Measurements from ENCODE around the gene DNM3.

DNM3 gene

DNA sequence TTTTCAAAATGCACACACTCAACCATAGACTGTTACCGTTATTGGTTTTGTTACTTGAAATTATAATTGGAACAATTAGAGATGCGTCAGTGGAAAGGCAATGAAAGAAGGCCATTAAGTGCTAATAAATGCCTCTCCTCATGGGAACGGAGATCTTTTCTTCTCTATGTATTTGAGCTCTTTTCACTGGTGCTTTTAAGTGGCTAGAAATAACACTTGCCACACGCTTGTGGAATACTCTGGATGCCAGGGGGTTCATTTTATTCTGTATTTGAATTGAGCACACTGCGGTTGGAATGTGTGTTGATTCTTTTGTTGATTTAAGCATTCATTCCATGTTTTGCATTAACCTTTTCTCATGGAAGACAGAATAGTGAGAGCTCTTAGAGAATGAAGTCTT, 68.4 kb downstream of the DNM3 start:
- Histone ChIP-seq H3K9me3 (no peaks in the 10 kb centered on the region), H3K4me3 (ENCODE audit: low read depth, low read length) (no peak overlapping the region), H3K36me3 (no peaks in the 10 kb centered on the region), H3K27me3 (no peaks in the 10 kb centered on the region), H3K4me1 (no peaks in the 10 kb centered on the region)
- DNase-seq, result no peak
- TF ChIP-seq, protein P1, sequence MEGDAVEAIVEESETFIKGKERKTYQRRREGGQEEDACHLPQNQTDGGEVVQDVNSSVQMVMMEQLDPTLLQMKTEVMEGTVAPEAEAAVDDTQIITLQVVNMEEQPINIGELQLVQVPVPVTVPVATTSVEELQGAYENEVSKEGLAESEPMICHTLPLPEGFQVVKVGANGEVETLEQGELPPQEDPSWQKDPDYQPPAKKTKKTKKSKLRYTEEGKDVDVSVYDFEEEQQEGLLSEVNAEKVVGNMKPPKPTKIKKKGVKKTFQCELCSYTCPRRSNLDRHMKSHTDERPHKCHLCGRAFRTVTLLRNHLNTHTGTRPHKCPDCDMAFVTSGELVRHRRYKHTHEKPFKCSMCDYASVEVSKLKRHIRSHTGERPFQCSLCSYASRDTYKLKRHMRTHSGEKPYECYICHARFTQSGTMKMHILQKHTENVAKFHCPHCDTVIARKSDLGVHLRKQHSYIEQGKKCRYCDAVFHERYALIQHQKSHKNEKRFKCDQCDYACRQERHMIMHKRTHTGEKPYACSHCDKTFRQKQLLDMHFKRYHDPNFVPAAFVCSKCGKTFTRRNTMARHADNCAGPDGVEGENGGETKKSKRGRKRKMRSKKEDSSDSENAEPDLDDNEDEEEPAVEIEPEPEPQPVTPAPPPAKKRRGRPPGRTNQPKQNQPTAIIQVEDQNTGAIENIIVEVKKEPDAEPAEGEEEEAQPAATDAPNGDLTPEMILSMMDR (IDR thresholded peaks at IDR 0.05; ENCODE audit: low read depth, low read length), result no peak

DNA sequence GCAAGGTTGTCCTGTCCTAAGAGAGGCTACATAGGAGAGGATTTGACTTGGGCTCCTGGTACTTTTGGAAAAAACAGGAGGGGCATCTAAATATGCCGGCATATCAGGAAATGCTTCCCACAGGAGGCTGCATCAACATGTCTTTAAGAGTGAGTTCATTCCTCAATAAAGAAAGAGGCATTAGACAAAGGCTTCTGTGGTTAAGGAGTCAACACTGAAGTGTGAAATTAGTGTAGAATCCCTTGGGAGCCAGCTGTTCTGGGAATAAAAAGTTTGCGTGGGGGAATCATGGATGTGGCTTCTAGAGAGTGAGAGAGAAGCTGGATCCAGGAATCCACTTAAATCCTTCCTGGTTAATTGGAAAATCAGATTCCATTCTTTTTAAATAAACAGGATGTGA, 69.5 kb downstream of the DNM3 start:
- Histone ChIP-seq H3K27me3 (no peaks in the 10 kb centered on the region), H3K9me3 (no peaks in the 10 kb centered on the region), H3K4me3 (ENCODE audit: low read depth, low read length) (no peak overlapping the region), H3K36me3 (no peaks in the 10 kb centered on the region), H3K4me1 (no peaks in the 10 kb centered on the region)
- TF ChIP-seq, protein P1 (IDR thresholded peaks at IDR 0.05; ENCODE audit: low read depth, low read length), result no peak
- DNase-seq, result no peak

DNA sequence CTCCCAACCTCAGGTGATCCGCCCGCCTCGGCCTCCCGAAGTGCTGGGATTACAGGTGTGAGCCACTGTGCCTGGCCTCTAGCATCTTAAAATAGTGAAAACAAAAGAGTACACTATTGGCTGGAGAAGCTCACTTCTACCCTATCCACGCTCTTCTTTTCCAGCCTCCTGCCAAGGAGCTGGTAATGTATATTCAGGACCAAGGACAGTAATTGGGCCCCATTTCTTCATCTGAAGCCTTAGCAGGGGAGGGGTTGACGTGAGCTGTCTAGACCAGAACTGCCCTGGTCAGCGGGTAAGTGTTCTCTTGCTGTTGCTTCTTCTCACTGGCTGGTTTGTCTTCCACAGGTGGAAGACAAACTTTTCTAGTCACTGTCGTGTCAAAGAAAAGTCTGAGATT, 70.2 kb downstream of the DNM3 start:
- H3K36me3 ChIP-seq, result no peaks in the 10 kb centered on the region
- no peaks in the 10 kb centered on the region for H3K9me3 ChIP-seq
- H3K4me3 ChIP-seq (ENCODE audit: low read depth, low read length), result no peak overlapping the region
- TF ChIP-seq, protein P1 (IDR thresholded peaks at IDR 0.05; ENCODE audit: low read depth, low read length), result no peak
- DNase-seq, result no peak
- no peaks in the 10 kb centered on the region for H3K4me1 ChIP-seq
- no peaks in the 10 kb centered on the region for H3K27me3 ChIP-seq

DNA sequence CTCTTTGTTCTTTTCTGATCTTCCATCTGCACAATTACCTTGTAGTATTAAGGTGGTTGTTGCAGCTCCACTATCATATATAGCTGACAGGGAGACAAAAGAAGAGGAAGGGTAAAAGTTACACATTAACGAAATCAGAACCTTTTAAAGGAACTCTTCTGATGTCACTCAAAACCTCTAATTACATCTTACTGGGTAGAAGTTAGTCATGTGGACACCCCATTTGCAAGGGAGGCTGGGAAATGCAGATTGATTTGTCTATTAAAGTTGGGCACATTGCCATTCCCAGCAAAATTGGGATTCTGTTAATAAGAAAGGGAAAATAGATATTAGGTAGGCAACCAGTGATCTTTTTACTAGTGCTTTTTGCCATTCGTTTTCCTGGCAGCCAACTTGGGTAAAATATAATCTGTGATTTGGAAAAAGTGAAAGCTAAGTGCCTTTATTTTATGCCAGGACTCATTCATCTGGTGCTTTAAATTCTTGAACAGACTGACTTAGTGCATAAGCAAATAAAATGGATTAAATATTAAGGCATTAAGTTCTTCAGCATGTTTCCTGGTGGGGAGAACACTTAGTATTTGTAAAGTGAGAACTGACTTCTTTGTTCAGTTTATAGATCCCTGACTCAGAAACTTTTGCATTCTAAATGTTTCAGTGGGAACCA, 71.3 kb downstream of the DNM3 start:
- no peaks in the 10 kb centered on the region for H3K36me3 ChIP-seq
- H3K4me1 ChIP-seq, result no peaks in the 10 kb centered on the region
- H3K9me3 ChIP-seq, result no peaks in the 10 kb centered on the region
- DNase-seq, result no peak
- no peak overlapping the region for H3K4me3 ChIP-seq (ENCODE audit: low read depth, low read length)
- TF ChIP-seq, protein P1 (IDR thresholded peaks at IDR 0.05; ENCODE audit: low read depth, low read length), result no peak
- H3K27me3 ChIP-seq, result no peaks in the 10 kb centered on the region

DNA sequence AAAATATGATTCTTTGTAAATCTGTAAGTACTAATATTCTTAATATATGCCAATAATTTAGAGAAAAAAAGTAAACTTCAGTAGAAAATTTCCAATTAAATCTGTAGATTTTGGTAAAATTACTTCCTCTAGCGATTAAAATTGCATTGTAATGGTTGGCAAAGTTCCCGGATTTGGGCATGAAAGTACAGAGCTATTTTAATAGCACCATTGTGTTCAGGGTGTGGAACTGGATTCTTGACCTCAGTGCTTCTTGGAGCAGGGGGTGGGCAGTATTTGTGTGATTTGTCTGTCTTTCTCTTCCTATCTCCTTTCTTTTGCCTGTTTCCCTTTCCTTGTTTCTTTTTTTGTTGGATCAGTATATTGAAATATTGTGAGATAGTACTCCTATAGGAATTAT, 72.1 kb downstream of the DNM3 start:
- DNase-seq, result no peak
- no peaks in the 10 kb centered on the region for H3K9me3 ChIP-seq
- TF ChIP-seq, protein P1 (IDR thresholded peaks at IDR 0.05; ENCODE audit: low read depth, low read length), result no peak
- no peaks in the 10 kb centered on the region for H3K36me3 ChIP-seq
- no peaks in the 10 kb centered on the region for H3K4me1 ChIP-seq
- H3K4me3 ChIP-seq (ENCODE audit: low read depth, low read length), result no peak overlapping the region
- H3K27me3 ChIP-seq, result no peaks in the 10 kb centered on the region

DNA sequence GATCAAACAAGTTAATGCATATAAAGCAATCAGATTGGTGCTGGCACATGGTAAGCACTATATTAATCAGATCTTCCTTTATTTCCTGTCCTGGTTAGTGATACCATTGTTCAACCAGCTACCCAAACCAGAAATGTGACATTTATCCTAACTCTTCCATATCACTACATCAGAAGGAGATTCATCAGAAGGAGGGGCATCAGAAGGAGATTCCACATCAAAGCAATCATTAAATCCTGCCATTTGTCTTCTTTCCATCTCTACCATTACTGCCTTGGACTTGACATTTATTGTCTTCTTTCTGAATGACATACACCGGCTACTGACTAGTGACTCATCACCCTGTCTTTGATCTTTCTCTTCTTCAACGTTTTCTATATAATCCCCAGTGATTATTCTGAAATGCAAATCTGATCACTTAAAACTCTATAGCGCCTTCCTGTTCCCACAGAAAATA, 75.0 kb downstream of the DNM3 start:
- no peaks in the 10 kb centered on the region for H3K9me3 ChIP-seq
- H3K4me1 ChIP-seq, result no peaks in the 10 kb centered on the region
- H3K4me3 ChIP-seq (ENCODE audit: low read depth, low read length), result no peak overlapping the region
- no peaks in the 10 kb centered on the region for H3K27me3 ChIP-seq
- H3K36me3 ChIP-seq, result no peaks in the 10 kb centered on the region
- no peak for DNase-seq
- TF ChIP-seq, protein P1 (IDR thresholded peaks at IDR 0.05; ENCODE audit: low read depth, low read length), result no peak

All from BE2C (cell line).